Cardiac fibroblast (primary cell): ENCODE data around the gene JAK3.
"Not testable (repeated sequence)": the region's sequence is repeated elsewhere in the genome, so short reads cannot be mapped to it uniquely, and the experiment has no call there.

Experiments used
- DNase-seq, 2 donors: peaks; one replicate each; pipeline versions ENCODE4 v3.0.0 to v3.0.0-alpha.2; 2010; ENCODE audit warnings: low read depth in 2 of 2
- H3K4me3 ChIP-seq, 2 donors: replicated peaks in 1 of 2; 1 replicate in 1 of 2; 2 replicates in 1 of 2; pipeline ENCODE4 v1.5.1; 2011; ENCODE audit warnings: low read depth in 2 of 2, low read length in 2 of 2, mild to moderate bottlenecking in 2 of 2, moderate library complexity in 1 of 2
- CTCF ChIP-seq: IDR thresholded peaks from one replicate; pipeline ENCODE4 v1.5.1; 2011; ENCODE audit warnings: low read depth, mild to moderate bottlenecking, low read length, inconsistent platforms

Gene JAK3

GRCh38 chr19:17794731-17795494 lies 52.9 kb downstream of the JAK3 start, which contains the start of gene B3GNT3:
Gene B3GNT3 (plus strand): TSS chr19:17795138. CDS start chr19:17807808, 12,670 bp downstream.
- peak within 1 kb of the TSS in 1 of 2 donors; percentile 8 for H3K4me3 ChIP-seq
- DNase-seq = peak; percentile 11 to 31
- no peak for TF ChIP-seq CTCF

GRCh38 chr19:17794412-17794730 lies 53.4 kb downstream of the JAK3 start:
- no peak for TF ChIP-seq CTCF
- no peak overlapping the region for H3K4me3 ChIP-seq

GRCh38 chr19:17790059-17790780 lies 57.6 kb downstream of the JAK3 start:
- TF ChIP-seq CTCF = no peak
- no peak for DNase-seq
- no peak overlapping the region for H3K4me3 ChIP-seq

More at GRCh38 chr19:17794412-17794730, 53.4 kb downstream of the JAK3 start:
- no peak for DNase-seq

- no peak for TF ChIP-seq CTCF
- H3K4me3 ChIP-seq = no peak overlapping the region
- DNase-seq = no peak
Measured at GRCh38 chr19:17788632-17789031, 59.1 kb downstream of the JAK3 start.

GRCh38 chr19:17787274-17787913 lies 60.4 kb downstream of the JAK3 start:
- no peak for TF ChIP-seq CTCF
- no peak overlapping the region for H3K4me3 ChIP-seq
- no peak for DNase-seq

GRCh38 chr19:17784201-17785008 lies 63.4 kb downstream of the JAK3 start:
- H3K4me3 ChIP-seq = no peak overlapping the region
- peak; percentile 82 for TF ChIP-seq CTCF
- DNase-seq = peak; percentile 74 to 75

GRCh38 chr19:17783721-17784120 lies 64.1 kb downstream of the JAK3 start:
- not testable (repeated sequence) for DNase-seq, H3K4me3 ChIP-seq
